Osteoblast (primary cell): ENCODE results near the gene ETFA. TPM values are rescaled to one million over a fixed set of nuclear protein-coding genes. Genes with fewer than 3 reads are reported as not detected.

Experiments used
- DNase-seq: peaks from one replicate; pipeline ENCODE4 v3.0.0; 2011; ENCODE audit warnings: low spot score, mixed read lengths; ENCODE audit not compliant: insufficient read length; ENCODE audit errors: missing footprints
- H2AFZ ChIP-seq: 2 replicates; pipeline ENCODE4 v1.6.0; 2011; ENCODE audit warnings: mild to moderate bottlenecking, low read length
- H3K27ac ChIP-seq: 2 replicates; pipeline ENCODE4 v1.5.1; 2011; ENCODE audit warnings: mild to moderate bottlenecking, low read depth, low read length, moderate library complexity
- H3K27me3 ChIP-seq: 2 replicates; pipeline ENCODE4 v1.6.0; 2012; ENCODE audit warnings: mild to moderate bottlenecking, control low read depth, inconsistent platforms, low read length, moderate library complexity; ENCODE audit not compliant: insufficient read depth
- H3K36me3 ChIP-seq: 2 replicates; pipeline ENCODE4 v1.5.1; 2011; ENCODE audit warnings: mild to moderate bottlenecking, low read length, control low read depth, moderate library complexity; ENCODE audit not compliant: insufficient read depth
- H3K4me1 ChIP-seq: 2 replicates; pipeline ENCODE4 v1.5.1; 2011; ENCODE audit warnings: mild to moderate bottlenecking, low read length, control low read depth, moderate library complexity; ENCODE audit not compliant: insufficient read depth
- H3K4me2 ChIP-seq: 2 replicates; pipeline ENCODE4 v1.6.0; 2011; ENCODE audit warnings: mild to moderate bottlenecking, low read length; ENCODE audit not compliant: insufficient read depth
- H3K4me3 ChIP-seq: fragments of 200-600 bp; sonication (generic); 3 replicates; pipeline ENCODE4 v1.5.1; 2012; ENCODE audit warnings: mild to moderate bottlenecking, low read length, inconsistent platforms; ENCODE audit not compliant: insufficient read depth
- H3K79me2 ChIP-seq: 2 replicates; pipeline ENCODE4 v1.6.0; 2012; ENCODE audit warnings: mild to moderate bottlenecking, low read length, control low read depth, inconsistent platforms; ENCODE audit not compliant: insufficient read depth
- H3K9me3 ChIP-seq: 2 replicates; pipeline ENCODE4 v1.5.1; 2011; ENCODE audit warnings: low read depth, low read length, control low read depth
- H4K20me1 ChIP-seq: 2 replicates; pipeline ENCODE4 v1.6.0; 2012; ENCODE audit warnings: mild to moderate bottlenecking, low read length, control low read depth; ENCODE audit not compliant: insufficient read depth
- CTCF ChIP-seq: IDR thresholded peaks from 2 replicates; pipeline ENCODE4 v1.5.1; 2011; ENCODE audit warnings: mild to moderate bottlenecking, low read depth, low read length, moderate library complexity; ENCODE audit errors: extremely low read depth
- total RNA-seq: library from RNA; depleted of rRNA; stranded (reverse); fragments of >200 nt; gene quantifications from 2 replicates; pipeline ENCODE4 v1.2.3, GENCODE V29; 2012

ETFA gene
- total RNA-seq, 1 donor: 85.0 TPM

- TF ChIP-seq CTCF: no peak
- H3K36me3 ChIP-seq: peaks cover 37% of the 10 kb centered on the region
- DNase-seq: no peak
Observed at GRCh38 chr15:76278651-76279050, 32.6 kb downstream of the ETFA start.

GRCh38 chr15:76274821-76275220 is 36.4 kb downstream of the ETFA start:
- DNase-seq: no peak
- H2AFZ ChIP-seq: no peak overlapping the region
- no peaks in the 10 kb centered on the region for H3K27me3 ChIP-seq
- H3K27ac ChIP-seq: no peak overlapping the region
- H3K36me3 ChIP-seq: peaks cover 20% of the 10 kb centered on the region
- no peak overlapping the region for H3K4me2 ChIP-seq
- H3K9me3 ChIP-seq: no peaks in the 10 kb centered on the region
- H3K4me1 ChIP-seq: no peaks in the 10 kb centered on the region
- no peaks in the 10 kb centered on the region for H4K20me1 ChIP-seq
- no peak for TF ChIP-seq CTCF
- no peak overlapping the region for H3K4me3 ChIP-seq
- no peaks in the 10 kb centered on the region for H3K79me2 ChIP-seq

More at GRCh38 chr15:76278651-76279050, 32.6 kb downstream of the ETFA start:
- no peaks in the 10 kb centered on the region for H3K4me1 ChIP-seq
- no peaks in the 10 kb centered on the region for H3K79me2 ChIP-seq
- H2AFZ ChIP-seq: no peak overlapping the region
- no peaks in the 10 kb centered on the region for H4K20me1 ChIP-seq
- H3K27me3 ChIP-seq: no peaks in the 10 kb centered on the region
- H3K27ac ChIP-seq: no peak overlapping the region
- H3K4me2 ChIP-seq: no peak overlapping the region
- no peak overlapping the region for H3K4me3 ChIP-seq
- H3K9me3 ChIP-seq: no peaks in the 10 kb centered on the region

- Histone ChIP-seq H3K4me2 (no peak overlapping the region), H3K79me2 (no peaks in the 10 kb centered on the region), H3K9me3 (no peaks in the 10 kb centered on the region), H3K36me3 (peaks cover 19% of the 10 kb centered on the region), H3K27ac (no peak overlapping the region), H4K20me1 (no peaks in the 10 kb centered on the region), H3K4me3 (no peak overlapping the region), H3K4me1 (no peaks in the 10 kb centered on the region), H2AFZ (no peak overlapping the region), H3K27me3 (no peaks in the 10 kb centered on the region)
- TF ChIP-seq CTCF: no peak
- no peak for DNase-seq
Observed at GRCh38 chr15:76274226-76274625, 37.0 kb downstream of the ETFA start.

- Histone ChIP-seq H3K4me3 (no peak overlapping the region), H2AFZ (no peak overlapping the region), H3K9me3 (no peaks in the 10 kb centered on the region), H3K4me2 (no peak overlapping the region), H3K27ac (no peak overlapping the region), H3K27me3 (no peaks in the 10 kb centered on the region), H3K4me1 (no peaks in the 10 kb centered on the region), H4K20me1 (no peaks in the 10 kb centered on the region), H3K79me2 (no peaks in the 10 kb centered on the region), H3K36me3 (peaks cover 17% of the 10 kb centered on the region)
- no peak for TF ChIP-seq CTCF
- no peak for DNase-seq
Observed at GRCh38 chr15:76270876-76271275, 40.4 kb downstream of the ETFA start.
